Kidney capillary endothelial cell (primary cell): ENCODE results near the gene MIDN.

Experiments used
- DNase-seq: peaks from one replicate; pipeline ENCODE4 v3.0.0-alpha.2; 2018; ENCODE audit warnings: low spot score

MIDN gene

GRCh38 chr19:1258707-1259205 lies 10.4 kb downstream of the MIDN start:
- DNase-seq: no peak

GRCh38 chr19:1259206-1259875 lies 11.0 kb downstream of the MIDN start:
- peak; percentile 78 for DNase-seq

- DNase-seq: peak; percentile 83
Measured at GRCh38 chr19:1259876-1260748, 11.7 kb downstream of the MIDN start.

- DNase-seq: peak; percentile 97
Measured at GRCh38 chr19:1260749-1261537, 12.6 kb downstream of the MIDN start.

- DNase-seq: no peak
Measured at GRCh38 chr19:1261538-1261797, 13.1 kb downstream of the MIDN start.

- no peak for DNase-seq
Measured at GRCh38 chr19:1261798-1262622, 13.6 kb downstream of the MIDN start.

- DNase-seq: no peak
Measured at GRCh38 chr19:1262623-1263123, 14.3 kb downstream of the MIDN start.

- DNase-seq: no peak
Measured at GRCh38 chr19:1263188-1263587, 14.8 kb downstream of the MIDN start.

- peak; percentile 89 for DNase-seq
Measured at GRCh38 chr19:1264801-1265614, 16.6 kb downstream of the MIDN start.

GRCh38 chr19:1265615-1266128 lies 17.3 kb downstream of the MIDN start:
- peak; percentile 85 for DNase-seq

- DNase-seq: peak; percentile 89
Measured at GRCh38 chr19:1266129-1266915, 17.9 kb downstream of the MIDN start.

GRCh38 chr19:1266916-1267476 lies 18.6 kb downstream of the MIDN start:
- no peak for DNase-seq

GRCh38 chr19:1267477-1268225 lies 19.3 kb downstream of the MIDN start:
- no peak for DNase-seq

GRCh38 chr19:1268226-1269064 lies 20.1 kb downstream of the MIDN start:
- DNase-seq: no peak

- DNase-seq: peak; percentile 97
Measured at GRCh38 chr19:1269065-1269477, 20.7 kb downstream of the MIDN start, which contains the start of gene CIRBP. Gene CIRBP, plus strand, starts transcription at chr19:1269332. Its CDS starts 1,602 bp downstream, at chr19:1270934.

GRCh38 chr19:1269478-1270212 lies 21.3 kb downstream of the MIDN start:
- DNase-seq: peak; percentile 77
